Measurements from ENCODE around the gene OR52E8.

The OR52E8 gene

GRCh38 chr11:5857590-5857989 lies at the start of gene OR52E8:
OR52E8 (minus strand) TSS chr11:5857690; CDS start chr11:5857690, 0 bp downstream.
- DNase-seq, result no peak

- DNase-seq, result no peak
These were observed 42.0 kb upstream of the OR52E8 start for GRCh38 chr11:5899534-5899933.

GRCh38 chr11:5892908-5893307 lies 35.4 kb upstream of the OR52E8 start, which contains the start of gene OR52E5:
OR52E5 (plus strand) TSS chr11:5893208; CDS start chr11:5900777, 7,569 bp downstream.
- DNase-seq, result no peak

- no peak for DNase-seq
These were observed 33.8 kb upstream of the OR52E8 start for GRCh38 chr11:5891216-5891800.

GRCh38 chr11:5887661-5888060 lies 30.2 kb upstream of the OR52E8 start:
- DNase-seq, result no peak

- no peak for DNase-seq
These were observed 29.7 kb upstream of the OR52E8 start for GRCh38 chr11:5887172-5887571.

GRCh38 chr11:5881756-5882155 lies 24.3 kb upstream of the OR52E8 start:
- DNase-seq, result no peak

- no peak for DNase-seq
These were observed 22.8 kb upstream of the OR52E8 start, which contains the start of gene OR52E4 for GRCh38 chr11:5880329-5880728. OR52E4 (plus strand) TSS chr11:5880629; CDS start chr11:5884293, 3,664 bp downstream.

GRCh38 chr11:5878564-5878963 lies 21.1 kb upstream of the OR52E8 start:
- DNase-seq, result no peak

- no peak for DNase-seq
These were observed 8.3 kb upstream of the OR52E8 start for GRCh38 chr11:5865826-5866225.

- no peak for DNase-seq
These were observed 6.5 kb downstream of the OR52E8 start for GRCh38 chr11:5851002-5851401.

- no peak for DNase-seq
These were observed 9.8 kb downstream of the OR52E8 start for GRCh38 chr11:5847711-5848110.

GRCh38 chr11:5846701-5847100 lies 10.8 kb downstream of the OR52E8 start:
- DNase-seq, result no peak

GRCh38 chr11:5841797-5842196 lies 15.7 kb downstream of the OR52E8 start, which contains the start of gene OR52E6:
OR52E6 (minus strand) TSS chr11:5841897; CDS start chr11:5841897, 0 bp downstream.
- no peak for DNase-seq

GRCh38 chr11:5837695-5838094 lies 19.8 kb downstream of the OR52E8 start:
- DNase-seq, result no peak

- no peak for DNase-seq
These were observed 24.0 kb downstream of the OR52E8 start for GRCh38 chr11:5833446-5833845.

GRCh38 chr11:5831196-5831829 lies 26.2 kb downstream of the OR52E8 start:
- DNase-seq, result no peak

- no peak for DNase-seq
These were observed 39.1 kb downstream of the OR52E8 start for GRCh38 chr11:5818245-5818886.

- DNase-seq, result no peak
These were observed 42.0 kb downstream of the OR52E8 start for GRCh38 chr11:5815534-5815933.

- no peak for DNase-seq
These were observed 47.3 kb downstream of the OR52E8 start for GRCh38 chr11:5809905-5810795.

GRCh38 chr11:5809122-5809519 lies 48.4 kb downstream of the OR52E8 start:
- no peak for DNase-seq

- DNase-seq, result peak; percentile 61
These were observed 48.9 kb downstream of the OR52E8 start, which contains the start of gene OR52N2 for GRCh38 chr11:5808500-5809121. OR52N2 (plus strand) TSS chr11:5808924; CDS start chr11:5820336, 11,412 bp downstream.
